ENCODE measurements around the gene ZNFX1. TPM values are rescaled to one million over a fixed set of nuclear protein-coding genes. Genes with fewer than 3 reads are reported as not detected.
A peak's percentile ranks its signal among the peaks of the same experiment; 100 is the strongest.

Gene ZNFX1
- total and polyA plus RNA-seq, 10 donors, result 5.8 to 68.9 (median 52.7) TPM

DNA sequence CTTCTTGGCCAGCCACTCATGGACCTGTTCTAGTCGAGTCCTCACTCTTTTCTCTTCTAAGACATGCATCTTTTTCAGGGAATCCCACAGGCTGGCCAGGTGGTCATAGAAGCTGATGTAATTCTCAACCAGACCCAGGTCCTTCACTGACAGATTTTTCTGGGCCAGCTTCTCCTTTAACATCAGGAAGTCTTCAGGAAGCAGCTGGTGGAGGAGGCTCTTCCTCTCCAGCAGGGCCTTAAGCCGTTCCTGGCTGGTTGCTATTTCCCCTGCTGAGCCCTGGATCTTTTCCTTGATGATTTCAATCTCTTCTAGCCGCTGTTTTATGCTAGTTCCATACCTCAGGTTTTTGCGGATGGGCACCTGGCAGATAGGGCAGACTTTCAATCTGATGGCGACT, 30.1 kb downstream of the ZNFX1 start:
- no peaks in the 10 kb centered on the region for H3K27me3 ChIP-seq (replicated peaks in 1 of 7)
- no peaks in the 10 kb centered on the region for H3K9me3 ChIP-seq
- peaks cover 13 to 100% (median 98%) of the 10 kb centered on the region in 6 donors for H3K36me3 ChIP-seq
- DNase-seq, result no peak
- whole genome bisulfite sequencing, 5 donors, result 23 to 48% (median 36%) methylated on average over 5 of the region's 5 CpGs
- H3K4me1 ChIP-seq, result peaks cover 3 to 27% (median 13%) of the 10 kb centered on the region in 6 donors
- no peak for TF ChIP-seq POLR2A (IDR thresholded peaks at IDR 0.05)
- no peak for TF ChIP-seq POLR2AphosphoS5 (IDR thresholded peaks at IDR 0.05)
- TF ChIP-seq, protein P1, sequence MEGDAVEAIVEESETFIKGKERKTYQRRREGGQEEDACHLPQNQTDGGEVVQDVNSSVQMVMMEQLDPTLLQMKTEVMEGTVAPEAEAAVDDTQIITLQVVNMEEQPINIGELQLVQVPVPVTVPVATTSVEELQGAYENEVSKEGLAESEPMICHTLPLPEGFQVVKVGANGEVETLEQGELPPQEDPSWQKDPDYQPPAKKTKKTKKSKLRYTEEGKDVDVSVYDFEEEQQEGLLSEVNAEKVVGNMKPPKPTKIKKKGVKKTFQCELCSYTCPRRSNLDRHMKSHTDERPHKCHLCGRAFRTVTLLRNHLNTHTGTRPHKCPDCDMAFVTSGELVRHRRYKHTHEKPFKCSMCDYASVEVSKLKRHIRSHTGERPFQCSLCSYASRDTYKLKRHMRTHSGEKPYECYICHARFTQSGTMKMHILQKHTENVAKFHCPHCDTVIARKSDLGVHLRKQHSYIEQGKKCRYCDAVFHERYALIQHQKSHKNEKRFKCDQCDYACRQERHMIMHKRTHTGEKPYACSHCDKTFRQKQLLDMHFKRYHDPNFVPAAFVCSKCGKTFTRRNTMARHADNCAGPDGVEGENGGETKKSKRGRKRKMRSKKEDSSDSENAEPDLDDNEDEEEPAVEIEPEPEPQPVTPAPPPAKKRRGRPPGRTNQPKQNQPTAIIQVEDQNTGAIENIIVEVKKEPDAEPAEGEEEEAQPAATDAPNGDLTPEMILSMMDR (IDR thresholded peaks at IDR 0.05 in 8 of 11, conservative IDR thresholded peaks at IDR 0.05 in 3 of 11), result no peak
- peak overlapping the region in 2 of 8 donors; percentile 7 to 14 for H3K27ac ChIP-seq
- intact Hi-C loops (cut with DNase I; ENCODE audit: low total_unique reads), result no loop called here
- H3K4me3 ChIP-seq, result no peak overlapping the region

DNA sequence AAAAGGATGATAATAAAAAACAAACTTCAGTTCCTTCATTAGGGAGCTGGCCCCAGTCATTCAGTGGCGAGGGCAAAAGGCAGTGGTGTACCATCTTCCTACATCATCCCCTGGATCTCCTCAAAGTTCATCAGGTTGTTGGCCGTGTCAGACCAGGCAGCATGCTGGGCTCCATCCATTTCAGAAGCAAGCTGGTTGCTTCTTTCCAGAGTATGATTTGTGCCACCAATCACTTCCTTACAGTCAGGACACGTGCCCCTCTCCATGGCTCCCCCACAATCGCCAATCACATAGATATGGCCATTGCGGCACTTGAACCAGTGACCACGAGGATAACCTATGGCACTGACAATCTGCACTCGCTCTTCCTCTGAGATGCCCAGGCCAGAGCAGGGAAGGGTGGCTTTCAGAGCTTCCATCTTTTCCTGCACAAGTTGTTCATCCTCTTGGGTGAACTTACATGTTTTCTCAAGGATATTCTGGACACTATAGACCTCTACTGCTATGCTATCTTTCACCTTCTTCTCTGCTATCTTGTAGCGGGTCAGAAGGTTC, 30.6 kb downstream of the ZNFX1 start:
- intact Hi-C loops (cut with DNase I; ENCODE audit: low total_unique reads), result no loop called here
- no peaks in the 10 kb centered on the region for H3K27me3 ChIP-seq (replicated peaks in 1 of 7)
- DNase-seq, result no peak
- no peak overlapping the region for H3K4me3 ChIP-seq
- peak overlapping the region in 2 of 8 donors; percentile 7 to 14 for H3K27ac ChIP-seq
- 88 to 91% (median 88%) methylated on average over 8 of the region's 8 CpGs for WGBS, 5 donors
- TF ChIP-seq POLR2A (IDR thresholded peaks at IDR 0.05) (no peak), POLR2AphosphoS5 (IDR thresholded peaks at IDR 0.05) (peak in 2 of 3 donors; percentile 23 to 36)
- TF ChIP-seq, protein P1 (IDR thresholded peaks at IDR 0.05 in 8 of 11, conservative IDR thresholded peaks at IDR 0.05 in 3 of 11), result no peak
- no peaks in the 10 kb centered on the region for H3K9me3 ChIP-seq
- peaks cover 3 to 27% (median 13%) of the 10 kb centered on the region in 6 donors for H3K4me1 ChIP-seq
- H3K36me3 ChIP-seq, result peaks cover 13 to 100% (median 98%) of the 10 kb centered on the region in 6 donors

DNA sequence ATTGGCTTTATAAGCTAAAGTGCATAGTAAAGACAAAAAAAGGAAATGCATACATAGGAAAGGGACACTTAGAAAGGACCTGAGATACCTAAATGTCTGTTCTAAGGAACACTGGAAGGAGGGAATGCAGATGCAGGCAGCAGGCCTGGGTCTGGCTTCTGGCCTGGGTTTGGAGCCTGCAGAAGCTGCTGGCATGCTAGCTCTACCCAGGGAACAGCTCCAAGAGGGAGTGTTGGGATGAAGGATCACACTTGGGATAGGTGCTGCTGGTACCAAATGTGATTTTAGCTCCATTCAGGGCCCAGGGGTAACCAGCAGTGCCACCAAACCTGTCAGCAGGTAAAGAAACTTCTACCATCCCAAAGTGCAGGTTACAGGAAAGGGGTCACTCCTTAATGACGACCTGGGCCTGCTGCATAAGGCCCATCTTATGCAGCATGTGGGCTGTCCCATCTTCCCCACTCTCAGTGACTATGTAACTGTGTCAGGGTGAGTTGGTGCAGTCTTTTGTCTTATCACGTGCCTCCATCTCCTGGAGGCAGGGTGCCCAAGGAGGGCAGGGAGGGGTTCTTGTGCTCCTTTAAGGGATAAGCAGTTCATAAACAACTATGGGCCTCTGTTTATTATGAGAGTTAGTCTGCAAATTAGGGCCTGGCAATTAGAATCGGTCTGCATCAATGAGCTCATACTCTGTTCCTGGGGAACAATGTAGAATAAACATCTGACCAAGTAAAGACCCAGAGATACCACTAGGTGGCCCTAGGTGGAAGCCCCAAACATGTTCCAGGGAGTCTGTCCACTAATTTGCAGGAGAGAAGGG, 31.7 kb downstream of the ZNFX1 start:
- Histone ChIP-seq H3K4me3 (no peak overlapping the region), H3K9me3 (no peaks in the 10 kb centered on the region), H3K36me3 (peaks cover 10 to 100% (median 98%) of the 10 kb centered on the region in 6 donors), H3K27ac (peak overlapping the region in 2 of 8 donors; percentile 7 to 46), H3K27me3 (replicated peaks in 1 of 7) (no peaks in the 10 kb centered on the region), H3K4me1 (peaks cover 3 to 27% (median 13%) of the 10 kb centered on the region in 6 donors)
- TF ChIP-seq, protein P1 (IDR thresholded peaks at IDR 0.05 in 8 of 11, conservative IDR thresholded peaks at IDR 0.05 in 3 of 11), result peak in 9 of 11 experiments; percentile 26 to 64 (median 53)
- TF ChIP-seq POLR2A (IDR thresholded peaks at IDR 0.05), result no peak
- TF ChIP-seq POLR2AphosphoS5 (IDR thresholded peaks at IDR 0.05), result peak in 2 of 3 donors; percentile 23 to 50
- WGBS, 5 donors, result 43 to 59% (median 50%) methylated on average over 3 of the region's 3 CpGs
- no peak for DNase-seq
- intact Hi-C loops (cut with DNase I; ENCODE audit: low total_unique reads), result no loop called here

DNA sequence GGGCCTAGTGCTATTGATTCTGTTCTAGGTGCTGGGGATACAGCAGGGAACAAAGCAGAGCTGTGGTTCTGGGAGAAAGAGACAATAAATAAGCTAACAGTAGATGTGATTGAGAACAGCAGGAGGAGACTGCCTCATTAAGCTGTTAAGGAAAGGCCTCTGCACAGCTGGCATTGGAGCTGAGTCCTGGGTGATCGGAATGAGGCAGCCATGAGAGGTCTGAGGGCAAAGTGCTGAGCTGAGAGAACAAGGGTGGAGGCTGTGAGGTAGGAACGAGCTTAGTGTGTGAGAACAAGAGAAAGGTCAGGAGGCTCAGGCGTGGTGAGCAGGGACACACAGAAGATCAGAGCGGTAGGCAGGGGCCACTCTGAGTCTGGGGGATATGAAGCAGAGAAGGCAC, 40.3 kb downstream of the ZNFX1 start:
- no peaks in the 10 kb centered on the region for H3K27me3 ChIP-seq (replicated peaks in 1 of 7)
- H3K4me3 ChIP-seq, result no peak overlapping the region
- no peak for TF ChIP-seq POLR2A (IDR thresholded peaks at IDR 0.05)
- TF ChIP-seq, protein P1 (IDR thresholded peaks at IDR 0.05 in 8 of 11, conservative IDR thresholded peaks at IDR 0.05 in 3 of 11), result no peak
- TF ChIP-seq POLR2AphosphoS5 (IDR thresholded peaks at IDR 0.05), result no peak
- H3K27ac ChIP-seq, result no peak overlapping the region
- DNase-seq, result no peak
- H3K4me1 ChIP-seq, result no peaks in the 10 kb centered on the region
- H3K9me3 ChIP-seq, result no peaks in the 10 kb centered on the region
- intact Hi-C loops (cut with DNase I; ENCODE audit: low total_unique reads), result no loop called here
- peaks cover 11 to 100% (median 99%) of the 10 kb centered on the region in 6 donors for H3K36me3 ChIP-seq
- 87 to 93% (median 91%) methylated on average over 4 of the region's 4 CpGs for WGBS, 5 donors

All from spleen (tissue), 11 donors.